Tibial nerve (tissue), 3 donors: ENCODE measurements around the gene IFFO2.

ENCODE experiments used
- CTCF ChIP-seq, 5 experiments: fragments of 200-600 bp in 3 of 5; fragments of 450-650 bp in 2 of 5; sonication (generic) in 3 of 5; IDR thresholded peaks; one replicate each; pipeline ENCODE4 v1.5.1; 2016 to 2019; ENCODE audit warnings: antibody characterized with exemption in 5 of 5, mild to moderate bottlenecking in 3 of 5, moderate library complexity in 2 of 5
- POLR2A ChIP-seq, 2 donors: fragments of 450-650 bp; IDR thresholded peaks; one replicate each; pipeline ENCODE4 v1.6.1; 2017; ENCODE audit warnings: antibody characterized with exemption in 2 of 2, mild to moderate bottlenecking in 2 of 2, moderate library complexity in 2 of 2

GRCh38 chr1:18939398-18940302, 16.8 kb downstream of the IFFO2 start:
- TF ChIP-seq CTCF (IDR thresholded peaks at IDR 0.05) (no peak), POLR2A (IDR thresholded peaks at IDR 0.05) (no peak)
